HG03139 (cell line): Measurements from ENCODE around the gene FAM228B.
"Not testable (repeated sequence)": the region's sequence is repeated elsewhere in the genome, so short reads cannot be mapped to it uniquely, and the experiment has no call there.

Experiments
- ATAC-seq: cut with Tn5 transposase; IDR thresholded peaks from one replicate; pipeline ENCODE4 v1.9.1; 2021; ENCODE audit not compliant: unreplicated experiment

Gene FAM228B

DNA sequence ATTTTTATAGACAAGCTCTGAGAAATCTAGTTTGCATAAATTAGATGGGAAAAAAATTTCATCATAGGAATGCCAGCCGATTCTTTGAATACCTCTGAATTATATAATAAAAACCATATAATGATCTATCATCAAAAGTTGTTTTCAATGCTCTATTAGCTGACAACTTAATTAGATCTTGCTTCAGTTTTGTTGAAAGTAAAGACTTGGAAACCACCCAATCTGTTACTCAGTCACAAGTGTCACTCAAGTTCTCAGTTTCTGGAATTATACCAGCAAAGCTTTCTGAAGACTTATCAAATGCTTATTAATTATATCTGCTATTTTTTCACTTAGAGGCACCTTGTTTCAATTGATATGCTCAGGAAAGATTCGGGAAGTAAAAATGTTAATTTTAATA, 21.3 kb upstream of the FAM228B start:
- no peak for ATAC-seq

DNA sequence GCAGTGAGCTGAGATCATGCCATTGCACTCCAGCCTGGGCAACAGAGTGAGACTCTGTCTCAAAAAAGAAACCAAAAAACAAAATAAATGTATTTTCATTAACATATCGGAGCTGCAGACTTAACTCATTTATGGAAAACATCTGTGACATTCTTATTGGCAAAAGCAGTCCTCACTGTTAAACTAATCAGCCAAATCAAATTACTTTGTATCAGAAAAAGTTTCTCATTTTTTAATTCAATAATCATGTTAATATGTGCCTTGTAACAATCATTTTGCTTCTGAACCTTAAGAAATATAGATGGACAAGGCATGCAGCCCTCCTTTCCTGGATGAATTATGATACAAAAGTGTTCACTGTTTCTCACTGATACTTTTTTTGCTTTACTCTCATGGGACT, 20.6 kb upstream of the FAM228B start:
- ATAC-seq: no peak

- no peak for ATAC-seq
Observed at GRCh38 chr2:24104110-24104650, 19.1 kb upstream of the FAM228B start.

DNA sequence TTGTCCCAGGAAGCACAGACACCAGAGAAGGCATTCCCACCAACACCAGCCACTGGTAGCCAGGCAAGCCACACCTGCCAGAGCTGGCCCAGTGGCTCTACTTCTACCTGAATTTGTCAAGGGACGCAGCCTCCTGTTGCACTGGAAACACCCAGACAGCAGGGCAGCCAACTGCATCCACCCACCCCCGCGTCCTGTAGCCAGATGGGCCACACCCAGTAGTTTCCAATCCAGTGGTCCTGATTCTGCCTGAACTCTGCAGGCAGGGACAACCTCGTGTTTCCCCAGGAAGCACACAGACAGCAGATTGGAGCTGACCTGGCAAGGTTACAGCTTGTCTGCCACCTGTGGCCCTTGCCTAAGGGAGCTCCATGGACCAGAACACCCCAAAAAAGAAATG, 18.4 kb upstream of the FAM228B start:
- no peak for ATAC-seq

DNA sequence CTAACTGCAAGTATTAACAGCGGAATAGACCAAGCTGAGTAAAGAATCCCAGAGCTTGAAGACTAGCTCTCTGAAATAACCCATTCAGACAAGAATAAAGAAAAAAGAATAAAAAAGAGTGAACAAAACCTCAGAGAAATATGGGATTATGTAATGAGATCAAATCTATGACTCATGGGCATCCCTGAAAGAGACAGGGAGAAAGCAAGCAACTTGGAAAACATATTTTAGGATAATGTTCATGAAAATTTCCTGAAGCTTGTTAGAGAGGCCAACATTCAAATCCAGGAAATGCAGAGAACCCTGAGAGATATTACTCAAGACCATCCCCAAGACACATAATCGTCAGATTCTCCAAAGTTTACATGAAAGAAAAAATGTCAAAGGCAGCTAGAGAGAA, 17.5 kb upstream of the FAM228B start:
- no peak for ATAC-seq

GRCh38 chr2:24106786-24107185, 16.5 kb upstream of the FAM228B start:
- ATAC-seq: no peak

GRCh38 chr2:24107336-24107735, 15.9 kb upstream of the FAM228B start:
- no peak for ATAC-seq

DNA sequence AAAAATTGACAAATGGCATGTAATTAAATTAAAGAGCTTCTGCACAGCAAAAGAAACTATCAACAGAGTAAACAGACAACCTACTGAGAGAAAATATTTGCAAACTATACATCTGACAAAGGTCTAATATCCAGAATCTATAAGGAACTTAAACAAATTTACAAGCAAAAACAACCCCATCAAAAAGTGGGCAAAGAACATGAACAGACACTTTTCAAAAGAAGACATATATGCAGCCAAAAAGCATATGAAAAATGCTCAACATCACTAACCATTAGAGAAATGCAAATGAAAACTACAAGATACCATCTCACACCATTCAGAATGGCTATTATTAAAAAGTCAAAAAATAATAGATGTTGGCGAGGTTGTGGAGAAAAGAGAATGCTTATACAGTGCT, 13.8 kb upstream of the FAM228B start:
- not testable (repeated sequence) for ATAC-seq

GRCh38 chr2:24110660-24111303, 12.5 kb upstream of the FAM228B start:
- ATAC-seq: no peak

- no peak for ATAC-seq
Observed at GRCh38 chr2:24111407-24111901, 11.8 kb upstream of the FAM228B start.

DNA sequence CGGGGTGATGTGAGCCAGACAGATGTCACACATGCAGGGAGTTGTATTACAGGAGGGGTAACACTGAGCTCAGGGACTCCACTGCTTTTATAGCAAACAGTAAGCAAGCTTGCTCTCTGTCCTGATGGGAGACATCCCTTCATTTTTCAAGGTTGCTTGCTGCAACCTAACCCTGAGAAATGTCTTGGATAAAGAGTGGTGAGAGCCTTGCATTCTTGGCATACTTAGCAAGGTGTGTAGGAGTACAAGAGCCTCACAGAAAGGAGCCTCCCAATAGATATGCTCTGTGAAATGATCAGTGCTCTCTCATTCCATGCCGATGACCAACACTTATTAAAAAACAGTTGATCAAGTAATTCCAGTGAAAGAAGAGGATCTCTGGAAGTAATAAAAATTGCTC, 8.2 kb upstream of the FAM228B start:
- no peak for ATAC-seq

GRCh38 chr2:24117902-24118301, 5.4 kb upstream of the FAM228B start:
- no peak for ATAC-seq

- no peak for ATAC-seq
Observed at GRCh38 chr2:24121066-24121465, 2.2 kb upstream of the FAM228B start.

DNA sequence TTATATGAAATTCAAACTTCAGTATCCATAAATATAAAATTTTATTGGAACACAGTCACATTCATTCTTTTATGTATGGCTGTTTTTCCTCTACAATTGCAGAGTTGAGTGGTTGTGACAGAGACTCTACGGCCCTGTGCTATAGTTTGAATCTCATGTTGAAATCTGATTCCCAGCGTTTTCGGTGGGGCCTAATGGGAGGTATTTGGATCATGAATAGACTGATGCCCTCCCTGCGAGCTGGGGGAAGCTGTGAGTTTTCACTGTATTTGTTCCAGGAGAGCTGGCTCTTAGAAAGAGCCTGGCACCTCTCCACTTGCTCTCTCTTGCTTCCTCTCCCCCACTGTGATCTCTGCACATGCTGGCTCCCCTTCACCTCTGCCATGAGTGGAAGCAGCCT, 1.8 kb upstream of the FAM228B start:
- no peak for ATAC-seq

GRCh38 chr2:24122366-24123194, 689 bp upstream of the FAM228B start:
- no peak for ATAC-seq

DNA sequence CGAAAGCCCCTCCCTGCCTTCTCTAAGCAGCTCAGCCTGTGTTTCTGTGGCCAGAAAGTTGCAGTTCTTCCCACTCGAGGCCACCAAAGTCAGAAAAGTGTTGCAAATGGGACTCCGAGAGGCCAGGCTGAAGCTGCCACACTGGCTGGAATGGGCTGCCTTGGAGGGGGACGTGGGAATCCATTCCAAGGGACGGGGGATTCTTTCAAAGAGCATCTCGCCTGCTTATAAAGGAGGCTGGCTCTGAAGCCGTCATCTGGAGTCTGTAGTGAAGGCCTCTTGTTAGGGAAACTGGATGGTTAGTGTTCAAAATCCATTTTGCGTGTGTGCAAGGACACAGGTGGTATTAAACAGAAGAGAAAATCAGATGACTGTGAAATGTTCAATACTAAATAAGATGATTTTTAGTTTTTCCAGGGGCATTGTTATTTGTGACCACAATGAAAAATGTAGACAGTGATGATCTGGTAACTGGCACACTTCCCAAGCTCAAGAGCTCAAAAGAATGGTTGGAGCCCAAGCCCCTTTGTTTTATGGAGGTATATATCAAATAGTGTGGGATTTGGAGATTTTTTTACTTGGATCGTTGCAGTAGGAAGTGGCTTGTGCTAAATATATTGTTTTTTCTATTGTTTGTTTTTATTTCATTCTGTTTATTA, 782 bp downstream of the FAM228B start:
- ATAC-seq: peak; percentile 2

DNA sequence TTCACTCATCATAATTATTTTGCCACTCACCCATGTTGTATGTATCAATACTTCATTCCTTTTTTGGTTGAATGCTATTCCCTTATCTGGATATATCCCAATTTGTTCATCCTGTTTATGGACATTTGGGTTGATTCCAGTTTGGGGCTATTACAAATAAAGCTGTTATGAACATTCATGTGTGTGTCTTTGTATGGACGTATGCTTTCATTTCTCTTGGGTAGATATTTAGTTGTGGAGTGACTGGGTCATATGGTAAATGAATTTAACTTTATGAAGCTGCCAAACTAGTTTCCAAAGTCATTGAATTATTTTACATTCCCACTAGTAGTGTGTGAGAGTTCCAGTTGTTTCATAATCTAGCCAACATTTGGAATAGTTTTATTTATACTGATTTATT, 2.7 kb downstream of the FAM228B start:
- ATAC-seq: no peak

GRCh38 chr2:24132543-24132942, 9.3 kb downstream of the FAM228B start:
- ATAC-seq: no peak

DNA sequence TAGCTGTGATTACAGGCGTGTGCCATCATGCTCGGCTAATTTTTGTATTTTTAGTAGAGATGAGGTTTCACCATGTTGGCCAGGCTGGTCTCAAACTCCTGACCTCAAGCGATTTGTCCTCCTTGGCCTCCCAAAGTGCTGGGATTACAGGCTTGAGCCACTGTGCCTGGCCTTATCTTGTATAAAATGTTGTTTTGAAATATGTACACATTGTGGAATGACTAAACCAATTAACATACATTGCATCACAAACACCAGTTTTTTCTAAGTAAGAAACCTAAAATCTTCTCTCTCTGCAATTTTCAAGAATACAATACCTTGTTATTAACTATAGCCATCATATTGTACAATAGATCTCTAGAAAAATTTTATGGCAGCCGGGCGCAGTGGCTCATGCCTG, 17.0 kb downstream of the FAM228B start:
- ATAC-seq: not testable (repeated sequence)

- ATAC-seq: no peak
Observed at GRCh38 chr2:24147364-24147763, 24.1 kb downstream of the FAM228B start.

DNA sequence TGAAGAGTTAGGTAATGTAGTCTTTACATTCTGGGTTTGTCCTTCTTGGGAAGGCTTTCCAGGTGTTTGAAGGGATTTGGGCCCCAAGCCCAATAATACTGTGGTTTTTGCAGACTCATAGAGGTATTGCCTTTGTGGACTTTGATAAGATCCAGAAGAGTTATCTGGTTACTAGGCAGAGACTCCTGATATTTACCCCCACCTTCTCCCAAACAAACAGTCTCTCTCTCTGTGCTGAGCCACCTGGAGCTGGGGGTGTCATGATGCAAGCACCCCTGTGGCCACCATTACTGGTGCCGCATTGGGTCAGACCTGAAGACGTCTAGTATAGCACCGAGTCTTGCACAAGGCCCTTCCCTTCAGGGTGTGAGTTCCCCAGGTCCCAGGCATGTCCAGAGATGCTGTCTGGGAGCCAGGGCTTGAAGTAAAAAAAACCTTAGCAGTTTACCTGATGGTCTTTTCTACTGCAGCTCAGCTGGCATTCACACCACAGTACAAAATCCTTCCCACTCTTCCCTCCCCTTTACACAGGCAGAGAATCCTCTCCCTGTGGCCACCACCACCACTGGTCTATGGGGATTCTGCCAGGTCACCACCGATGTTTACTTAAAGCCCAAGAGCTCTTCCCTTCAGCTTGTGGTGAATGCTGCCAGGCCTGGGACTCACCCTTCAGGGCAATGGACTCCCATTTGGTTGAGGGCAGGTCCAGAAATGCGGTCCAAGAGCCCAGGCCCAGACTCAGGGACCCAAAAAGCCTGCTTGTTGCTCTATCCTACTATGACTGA, 29.3 kb downstream of the FAM228B start:
- ATAC-seq: no peak
